ENCODE data around the gene COL6A5.
"Not testable (repeated sequence)": the region's sequence is repeated elsewhere in the genome, so short reads cannot be mapped to it uniquely, and the experiment has no call there.

Gene COL6A5, protein sequence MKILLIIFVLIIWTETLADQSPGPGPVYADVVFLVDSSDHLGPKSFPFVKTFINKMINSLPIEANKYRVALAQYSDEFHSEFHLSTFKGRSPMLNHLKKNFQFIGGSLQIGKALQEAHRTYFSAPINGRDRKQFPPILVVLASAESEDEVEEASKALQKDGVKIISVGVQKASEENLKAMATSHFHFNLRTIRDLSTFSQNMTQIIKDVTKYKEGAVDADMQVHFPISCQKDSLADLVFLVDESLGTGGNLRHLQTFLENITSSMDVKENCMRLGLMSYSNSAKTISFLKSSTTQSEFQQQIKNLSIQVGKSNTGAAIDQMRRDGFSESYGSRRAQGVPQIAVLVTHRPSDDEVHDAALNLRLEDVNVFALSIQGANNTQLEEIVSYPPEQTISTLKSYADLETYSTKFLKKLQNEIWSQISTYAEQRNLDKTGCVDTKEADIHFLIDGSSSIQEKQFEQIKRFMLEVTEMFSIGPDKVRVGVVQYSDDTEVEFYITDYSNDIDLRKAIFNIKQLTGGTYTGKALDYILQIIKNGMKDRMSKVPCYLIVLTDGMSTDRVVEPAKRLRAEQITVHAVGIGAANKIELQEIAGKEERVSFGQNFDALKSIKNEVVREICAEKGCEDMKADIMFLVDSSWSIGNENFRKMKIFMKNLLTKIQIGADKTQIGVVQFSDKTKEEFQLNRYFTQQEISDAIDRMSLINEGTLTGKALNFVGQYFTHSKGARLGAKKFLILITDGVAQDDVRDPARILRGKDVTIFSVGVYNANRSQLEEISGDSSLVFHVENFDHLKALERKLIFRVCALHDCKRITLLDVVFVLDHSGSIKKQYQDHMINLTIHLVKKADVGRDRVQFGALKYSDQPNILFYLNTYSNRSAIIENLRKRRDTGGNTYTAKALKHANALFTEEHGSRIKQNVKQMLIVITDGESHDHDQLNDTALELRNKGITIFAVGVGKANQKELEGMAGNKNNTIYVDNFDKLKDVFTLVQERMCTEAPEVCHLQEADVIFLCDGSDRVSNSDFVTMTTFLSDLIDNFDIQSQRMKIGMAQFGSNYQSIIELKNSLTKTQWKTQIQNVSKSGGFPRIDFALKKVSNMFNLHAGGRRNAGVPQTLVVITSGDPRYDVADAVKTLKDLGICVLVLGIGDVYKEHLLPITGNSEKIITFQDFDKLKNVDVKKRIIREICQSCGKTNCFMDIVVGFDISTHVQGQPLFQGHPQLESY (N-terminal part only)

GRCh38 chr3:130345487-130346079, at the start of gene COL6A5:
Gene COL6A5, plus strand, starts transcription at chr3:130345672. Its CDS starts 27,967 bp downstream, at chr3:130373639.
- DNase-seq (ENCODE audit: low read depth in 2 of 2), result no peak

DNA sequence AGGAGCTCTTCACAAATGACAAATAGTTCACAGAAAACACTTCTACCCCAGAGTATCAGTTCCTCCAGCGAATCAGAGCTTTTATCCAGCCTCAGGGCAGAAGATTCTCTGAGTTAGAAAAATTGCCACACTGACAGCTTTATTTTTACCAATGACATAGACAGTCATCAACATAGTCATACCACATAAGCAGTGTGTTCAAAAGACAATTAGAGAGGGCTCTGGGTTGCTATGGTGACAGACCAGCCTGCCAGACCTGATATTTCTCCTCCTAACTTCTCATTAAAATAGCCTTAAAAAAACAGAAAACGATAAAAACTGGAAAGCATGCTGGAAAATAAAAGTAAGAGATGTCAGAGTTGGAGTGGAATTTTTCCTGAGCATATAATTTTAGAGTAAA, 45.9 kb upstream of the COL6A5 start:
- DNase-seq (ENCODE audit: low read depth in 2 of 2), result no peak

DNA sequence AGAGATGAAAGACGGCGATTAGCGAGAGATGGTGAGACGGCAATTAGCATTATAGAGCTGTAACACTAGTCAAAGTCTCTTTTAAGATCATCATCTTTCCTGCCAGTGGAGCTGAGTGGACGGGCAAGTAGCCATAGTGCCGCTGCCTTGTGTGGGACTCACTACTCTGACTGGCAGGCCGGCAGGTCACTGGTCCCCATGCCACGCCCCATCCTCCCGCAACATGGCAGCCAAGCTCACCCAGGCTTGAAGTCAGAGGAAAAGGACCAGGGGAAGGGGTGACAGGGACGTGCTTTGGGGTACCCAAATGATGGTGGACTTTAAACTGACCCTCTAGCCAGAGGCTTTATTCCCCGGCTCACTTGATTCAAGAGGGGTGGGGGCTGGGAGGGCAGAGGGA, 44.6 kb upstream of the COL6A5 start:
- no peak for DNase-seq (ENCODE audit: low read depth in 2 of 2)

DNA sequence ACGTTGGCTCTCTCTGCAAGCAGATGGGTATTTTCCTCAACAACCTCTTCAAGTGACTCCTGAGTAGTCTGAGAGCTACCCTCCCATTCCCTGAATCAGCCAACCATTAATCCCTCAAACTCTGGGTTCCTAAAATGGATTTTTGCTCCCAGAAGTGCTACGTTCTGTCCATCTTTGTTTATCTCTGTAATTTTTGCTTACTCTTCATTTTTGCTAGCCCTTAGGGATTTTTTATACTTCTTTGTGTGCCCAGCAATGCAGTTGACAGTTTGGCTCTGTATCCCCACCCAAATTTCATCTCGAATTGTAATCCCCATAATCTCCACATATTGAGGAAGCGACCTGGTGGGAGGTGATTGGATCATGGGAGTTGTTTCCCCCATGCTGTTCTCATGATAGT, 35.4 kb upstream of the COL6A5 start:
- DNase-seq (ENCODE audit: low read depth in 2 of 2), result no peak

DNA sequence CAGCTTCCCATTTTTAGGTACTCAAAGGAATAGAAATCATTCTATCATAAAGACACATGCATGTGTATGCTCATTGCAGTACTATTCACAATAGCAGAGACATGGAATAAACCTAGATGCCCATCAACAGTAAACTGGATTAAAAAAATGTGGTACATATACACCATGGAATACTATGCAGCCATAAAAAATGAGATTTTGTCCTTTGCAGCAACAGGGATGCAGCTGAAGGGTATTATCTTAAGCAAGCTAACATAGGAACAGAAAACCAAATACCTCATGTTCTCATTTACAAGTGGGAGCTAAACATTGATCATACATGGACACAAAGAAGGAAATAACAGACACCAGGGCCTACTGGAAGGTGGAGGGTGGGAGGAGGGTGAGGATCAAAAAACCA, 33.1 kb upstream of the COL6A5 start:
- no peak for DNase-seq (ENCODE audit: low read depth in 2 of 2)

DNA sequence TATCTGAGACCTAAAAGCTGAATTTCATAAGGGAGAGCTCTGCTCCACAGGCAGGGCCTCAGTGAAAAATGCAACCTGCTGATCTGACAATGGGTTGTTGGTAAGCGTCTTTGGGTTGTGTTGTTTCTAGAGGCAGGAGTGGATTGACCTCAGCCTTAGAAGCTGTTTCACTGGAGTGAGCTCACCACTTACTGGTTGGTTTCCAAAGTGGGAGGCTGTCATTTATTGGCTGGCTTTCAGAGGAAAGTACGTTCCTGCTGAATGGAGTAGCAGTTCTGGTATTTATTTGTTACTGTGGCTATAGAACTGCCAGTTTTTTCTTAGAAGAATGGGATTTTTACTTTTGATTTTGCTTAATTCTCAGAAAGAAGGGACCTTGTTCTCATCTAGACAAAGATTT, 29.3 kb upstream of the COL6A5 start:
- no peak for DNase-seq (ENCODE audit: low read depth in 2 of 2)

DNA sequence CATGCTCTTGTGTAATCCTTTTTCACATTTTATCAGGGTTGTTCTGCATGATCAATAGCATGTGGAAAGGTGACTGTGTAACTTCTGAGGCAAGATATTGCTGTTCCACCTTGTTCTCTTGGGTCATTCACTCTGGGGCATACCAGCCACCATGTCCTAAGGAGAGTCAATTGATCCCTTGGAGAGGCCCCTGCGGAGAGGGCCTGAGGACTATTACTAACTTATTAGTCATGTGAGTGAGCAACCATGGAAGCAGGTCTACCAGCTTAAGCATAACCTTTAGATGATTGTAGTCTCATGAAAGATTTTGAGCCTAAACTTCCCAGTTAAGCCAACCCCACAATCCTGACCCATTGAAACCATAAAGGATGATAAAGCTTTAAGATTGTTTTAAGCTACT, 22.0 kb upstream of the COL6A5 start:
- no peak for DNase-seq (ENCODE audit: low read depth in 2 of 2)

GRCh38 chr3:130340766-130341165, 4.7 kb upstream of the COL6A5 start:
- DNase-seq (ENCODE audit: low read depth in 2 of 2), result no peak

GRCh38 chr3:130341388-130341787, 4.1 kb upstream of the COL6A5 start:
- no peak for DNase-seq (ENCODE audit: low read depth in 2 of 2)

DNA sequence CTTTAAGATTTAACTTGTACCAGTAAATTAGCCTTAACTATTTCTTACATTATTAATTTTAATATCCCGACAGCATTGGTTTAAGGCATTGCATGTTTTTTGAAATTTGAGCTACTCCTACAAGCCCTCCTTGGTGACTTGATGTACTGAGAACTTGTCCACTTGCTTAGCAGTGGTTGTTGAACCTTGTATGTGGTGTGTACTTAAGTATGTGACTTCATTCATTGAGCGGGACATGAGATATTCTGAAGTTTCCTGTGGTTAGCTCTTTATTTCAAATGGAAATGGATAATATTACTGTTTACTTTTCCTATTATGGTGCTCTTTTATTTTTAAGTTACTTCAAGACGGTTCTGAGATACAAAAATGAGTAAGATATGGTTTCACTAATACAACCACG, 3.6 kb upstream of the COL6A5 start:
- no peak for DNase-seq (ENCODE audit: low read depth in 2 of 2)

- DNase-seq (ENCODE audit: low read depth in 2 of 2), result no peak
These were observed 2.4 kb upstream of the COL6A5 start for GRCh38 chr3:130342821-130343661.

- DNase-seq (ENCODE audit: low read depth in 2 of 2), result not testable (repeated sequence)
These were observed 2.8 kb downstream of the COL6A5 start for GRCh38 chr3:130348258-130348657.

GRCh38 chr3:130354430-130354829, 9.0 kb downstream of the COL6A5 start:
- DNase-seq (ENCODE audit: low read depth in 2 of 2), result no peak

DNA sequence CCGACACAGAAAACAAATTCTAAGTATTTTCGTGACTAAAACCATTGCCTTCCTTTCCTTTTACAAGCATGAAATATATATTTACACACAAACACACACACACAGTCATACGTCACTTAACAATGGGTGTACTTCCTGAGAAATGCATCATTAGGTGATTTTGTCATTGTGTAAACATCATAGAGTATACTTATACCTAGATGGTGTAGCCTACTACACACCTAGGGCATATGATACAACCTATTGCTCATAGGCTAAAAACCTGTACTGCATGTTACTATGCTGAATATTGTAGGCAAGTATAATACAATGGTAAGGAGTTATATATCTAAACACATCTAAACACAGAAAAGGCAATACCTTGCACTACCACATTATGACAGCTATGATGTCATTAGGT, 28.6 kb downstream of the COL6A5 start:
- no peak for DNase-seq (ENCODE audit: low read depth in 2 of 2)

- no peak for DNase-seq (ENCODE audit: low read depth in 2 of 2)
These were observed 29.4 kb downstream of the COL6A5 start for GRCh38 chr3:130374908-130375307.

GRCh38 chr3:130377960-130378676, 32.6 kb downstream of the COL6A5 start:
- DNase-seq (ENCODE audit: low read depth in 2 of 2), result no peak

GRCh38 chr3:130378677-130379191, 33.3 kb downstream of the COL6A5 start:
- no peak for DNase-seq (ENCODE audit: low read depth in 2 of 2)

GRCh38 chr3:130379274-130379673, 33.8 kb downstream of the COL6A5 start:
- DNase-seq (ENCODE audit: low read depth in 2 of 2), result no peak

DNA sequence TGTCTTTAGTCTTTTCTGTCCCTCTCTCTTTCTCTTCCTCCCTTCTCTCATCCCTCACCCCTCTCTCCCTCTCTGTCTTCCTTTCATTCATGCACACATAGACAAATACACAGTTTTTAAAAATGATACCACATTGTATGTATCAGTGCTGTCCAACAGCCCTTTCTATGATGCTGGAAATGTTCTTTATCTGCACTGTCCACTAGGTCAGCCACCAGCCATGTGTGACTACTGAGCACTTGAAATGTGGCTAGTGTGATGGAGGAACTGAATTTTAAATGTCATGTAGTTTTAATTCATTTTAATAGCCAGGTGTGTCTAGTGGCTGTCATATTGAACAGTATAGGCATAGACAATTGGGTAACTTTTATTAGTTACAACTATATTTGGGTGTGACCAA, 34.9 kb downstream of the COL6A5 start:
- DNase-seq (ENCODE audit: low read depth in 2 of 2), result no peak

- DNase-seq (ENCODE audit: low read depth in 2 of 2), result no peak
These were observed 38.0 kb downstream of the COL6A5 start for GRCh38 chr3:130383424-130383823.

All from activated CD8-positive, alpha-beta memory T cell treated with anti-CD3 and anti-CD28 coated beads for 4 hours (primary cell).